Pancreas (tissue), 10 donors: ENCODE measurements around the gene MYL4. TPM values are rescaled to one million over a fixed set of nuclear protein-coding genes. Genes with fewer than 3 reads are reported as not detected.

Experiments
- ATAC-seq, 4 donors: fragments of 200-7000 bp; cut with Tn5 transposase; one replicate each; pipeline versions ENCODE4 v1.8.0 to v1.9.1; 2020; ENCODE audit warnings: mild to moderate bottlenecking in 4 of 4, moderate library complexity in 4 of 4
- DNase-seq, 6 donors: peaks; one replicate each; pipeline ENCODE4 v3.0.0-alpha.2; 2020
- FAIRE-seq: peaks from 2 replicates; lab custom pipeline; 2012; peaks lifted over from hg19 to GRCh38; lab: Jason Lieb, UNC
- H3K27ac ChIP-seq, 4 donors: fragments of 200-600 bp; sonication (generic); 1 replicate in 3 of 4; 2 replicates in 1 of 4; pipeline versions ENCODE4 v1.5.0 to v1.8.0; 2020
- H3K27me3 ChIP-seq, 4 donors: fragments of 200-600 bp; one replicate each; pipeline ENCODE4 v1.8.0; 2021
- H3K36me3 ChIP-seq, 3 donors: fragments of 200-600 bp; sonication (generic) in 1 of 3; one replicate each; pipeline versions ENCODE4 v1.5.0 to v1.8.0; 2020 to 2021
- H3K4me1 ChIP-seq, 3 donors: fragments of 200-600 bp; one replicate each; pipeline ENCODE4 v1.8.0; 2021
- H3K4me3 ChIP-seq, 4 donors: fragments of 200-600 bp; sonication (generic) in 2 of 4; one replicate each; pipeline versions ENCODE4 v1.5.0 to v1.8.0; 2020 to 2021
- H3K9me3 ChIP-seq, 4 donors: fragments of 200-600 bp; one replicate each; pipeline ENCODE4 v1.8.0; 2021
- WGBS, 2 donors: extraction: QIAGEN DNeasy Blood & Tissue Kit; methylation state at CpG; one replicate each; pipeline ENCODE4 v1.1.7; 2013; 5-methylcytosine and 5-hydroxymethylcytosine counted together
- intact Hi-C, 3 donors: fragments of 100-400 bp; cut with DNase I; formaldehyde crosslinking; loops; one replicate each; pipeline versions ENCODE4 v1.11.1 to v1.14.2; 2022
- polyA plus RNA-seq, 2 donors: library from polyadenylated mRNA; stranded (reverse); fragments of 200-250 nt; gene quantifications; one replicate each; pipeline ENCODE4 v1.2.3, GENCODE V29; 2013
- total RNA-seq, 6 donors: library from RNA; stranded (reverse); fragmentation: NEBNext Ultra II Directional in 4 of 6; extraction: Animal tissue kit (Norgen Biotek cat#: 25700) in 4 of 6; gene quantifications; one replicate each; pipeline versions ENCODE4 v1.2.1 to v1.2.4, GENCODE V29; 2021 to 2023
- TF ChIP-seq, protein P1 (sequence below), 4 donors: fragments of 200-600 bp; sonication (generic) in 3 of 4; IDR thresholded peaks; one replicate each; pipeline versions ENCODE4 v1.5.0 to v1.8.0; 2021; ENCODE audit warnings: antibody characterized with exemption in 4 of 4
- donor health status: healthy with polysubstance abuse.
- donor health status: DM: no; HTN: no; CAD: no; lungs with moderate emphysema.
- donor health status: DM: no; HTN: no; CAD: no.
- donor health status: control.
- donor health status: control.
- donor health status: Bipolar disorder and iron deficiency.
- donor health status: DM: yes; HTN: yes; CAD: no.
- donor health status: DM: no; HTN: no; CAD: no.
- donor health status: DM: no; HTN: no; CAD: no.
- donor health status: DM: yes; HTN: yes; CAD: no.

The MYL4 gene
- total and polyA plus RNA-seq, 8 donors: 0.23 to 0.53 (median 0.28) TPM; not detected in 4

- FAIRE-seq (no peak), ATAC-seq (no peak), DNase-seq (no peak)
- Histone ChIP-seq H3K36me3 (no peaks in the 10 kb centered on the region), H3K27ac (no peak overlapping the region), H3K4me3 (no peak overlapping the region), H3K4me1 (peaks cover 0 to 3% (median 0%) of the 10 kb centered on the region in 3 donors), H3K27me3 (no peaks in the 10 kb centered on the region), H3K9me3 (no peaks in the 10 kb centered on the region)
- TF ChIP-seq, protein P1, sequence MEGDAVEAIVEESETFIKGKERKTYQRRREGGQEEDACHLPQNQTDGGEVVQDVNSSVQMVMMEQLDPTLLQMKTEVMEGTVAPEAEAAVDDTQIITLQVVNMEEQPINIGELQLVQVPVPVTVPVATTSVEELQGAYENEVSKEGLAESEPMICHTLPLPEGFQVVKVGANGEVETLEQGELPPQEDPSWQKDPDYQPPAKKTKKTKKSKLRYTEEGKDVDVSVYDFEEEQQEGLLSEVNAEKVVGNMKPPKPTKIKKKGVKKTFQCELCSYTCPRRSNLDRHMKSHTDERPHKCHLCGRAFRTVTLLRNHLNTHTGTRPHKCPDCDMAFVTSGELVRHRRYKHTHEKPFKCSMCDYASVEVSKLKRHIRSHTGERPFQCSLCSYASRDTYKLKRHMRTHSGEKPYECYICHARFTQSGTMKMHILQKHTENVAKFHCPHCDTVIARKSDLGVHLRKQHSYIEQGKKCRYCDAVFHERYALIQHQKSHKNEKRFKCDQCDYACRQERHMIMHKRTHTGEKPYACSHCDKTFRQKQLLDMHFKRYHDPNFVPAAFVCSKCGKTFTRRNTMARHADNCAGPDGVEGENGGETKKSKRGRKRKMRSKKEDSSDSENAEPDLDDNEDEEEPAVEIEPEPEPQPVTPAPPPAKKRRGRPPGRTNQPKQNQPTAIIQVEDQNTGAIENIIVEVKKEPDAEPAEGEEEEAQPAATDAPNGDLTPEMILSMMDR (IDR thresholded peaks at IDR 0.05): no peak
- WGBS, 2 donors: 81 to 86% methylated on average over 28 to 29 of the region's 29 CpGs
- intact Hi-C loops: loop anchor here in 1 of 3 donors (10.0 kb wide), 1 partner anchor 56 kb away; no protein-coding TSS in a partner anchor
Observed at GRCh38 chr17:47238321-47239010, 29.3 kb downstream of the MYL4 start.

GRCh38 chr17:47239619-47239966 is 30.4 kb downstream of the MYL4 start:
- DNase-seq (no peak), ATAC-seq (no peak), FAIRE-seq (no peak)
- H3K27ac ChIP-seq: peak overlapping the region in 2 of 4 donors; percentile 45 to 51
- H3K4me1 ChIP-seq: peaks cover 0 to 3% (median 0%) of the 10 kb centered on the region in 3 donors
- TF ChIP-seq, protein P1 (IDR thresholded peaks at IDR 0.05): no peak
- WGBS, 2 donors: 76 to 78% methylated on average over 6 to 7 of the region's 7 CpGs
- intact Hi-C loops: loop anchor here in 1 of 3 donors (10.0 kb wide), 1 partner anchor 55 kb away; no protein-coding TSS in a partner anchor
- no peaks in the 10 kb centered on the region for H3K9me3 ChIP-seq
- H3K27me3 ChIP-seq: no peaks in the 10 kb centered on the region
- no peak overlapping the region for H3K4me3 ChIP-seq
- no peaks in the 10 kb centered on the region for H3K36me3 ChIP-seq

- H3K27ac ChIP-seq: peak overlapping the region in 2 of 4 donors; percentile 51 to 54
- intact Hi-C loops: loop anchor here in 1 of 3 donors (10.0 kb wide), 1 partner anchor 55 kb away; no protein-coding TSS in a partner anchor
- no peaks in the 10 kb centered on the region for H3K27me3 ChIP-seq
- 50 to 61% methylated on average over 3 of the region's 3 CpGs for WGBS, 2 donors
- no peaks in the 10 kb centered on the region for H3K36me3 ChIP-seq
- peaks cover 0 to 3% (median 0%) of the 10 kb centered on the region in 3 donors for H3K4me1 ChIP-seq
- ATAC-seq (peak in 3 of 4 donors; percentile 55 to 83 (median 82)), FAIRE-seq (no peak), DNase-seq (peak in 3 of 6 donors; percentile 15 to 50 (median 33))
- no peaks in the 10 kb centered on the region for H3K9me3 ChIP-seq
- TF ChIP-seq, protein P1 (IDR thresholded peaks at IDR 0.05): no peak
- no peak overlapping the region for H3K4me3 ChIP-seq
Observed at GRCh38 chr17:47239967-47240651, 31.0 kb downstream of the MYL4 start.

DNA sequence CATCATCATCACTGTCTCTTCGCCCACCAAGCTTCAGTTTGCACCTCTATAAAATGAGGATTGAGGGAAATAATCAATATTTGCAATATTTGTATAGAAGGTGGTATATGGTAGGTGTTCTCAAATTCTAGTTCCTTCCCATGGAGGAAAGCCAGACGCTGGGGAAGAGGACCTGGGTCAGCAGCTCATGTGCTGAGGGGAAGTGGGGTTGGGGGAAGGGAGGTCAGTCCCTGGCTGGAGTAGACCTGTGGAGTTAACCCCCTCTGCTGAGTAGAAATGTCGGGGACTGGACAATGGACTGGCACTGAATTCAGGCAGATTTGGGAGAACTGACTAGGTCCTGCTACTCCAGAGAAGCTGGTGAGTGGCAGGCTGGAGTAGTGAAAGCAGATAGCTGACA is 31.7 kb downstream of the MYL4 start:
- no peaks in the 10 kb centered on the region for H3K27me3 ChIP-seq
- H3K9me3 ChIP-seq: no peaks in the 10 kb centered on the region
- TF ChIP-seq, protein P1 (IDR thresholded peaks at IDR 0.05): no peak
- DNase-seq (no peak), FAIRE-seq (no peak), ATAC-seq (peak in 1 of 4 donors; percentile 40)
- intact Hi-C loops: no loop called here
- no peak overlapping the region for H3K4me3 ChIP-seq
- H3K4me1 ChIP-seq: peaks cover 0 to 3% (median 0%) of the 10 kb centered on the region in 3 donors
- H3K27ac ChIP-seq: peak overlapping the region in 1 of 4 donors; percentile 54
- no peaks in the 10 kb centered on the region for H3K36me3 ChIP-seq
- WGBS, 2 donors: 61 to 68% methylated on average over 3 of the region's 3 CpGs
